ENCODE data around the gene GJB2. TPM values are rescaled to one million over a fixed set of nuclear protein-coding genes. Genes with fewer than 3 reads are reported as not detected.

GJB2 gene
- total RNA-seq, 3 donors from 2014 or later: 0.66 to 0.88 TPM; not detected in 1

GRCh38 chr13:20198781-20199180 is 6.0 kb upstream of the GJB2 start:
- Histone ChIP-seq H3K27me3 (peaks cover 0 to 28% of the 10 kb centered on the region in 2 donors), H3K4me3 (no peak overlapping the region), H3K36me3 (no peaks in the 10 kb centered on the region), H3K4me1 (no peaks in the 10 kb centered on the region), H3K9me3 (no peaks in the 10 kb centered on the region), H3K27ac (no peak overlapping the region)
- intact Hi-C loops (cut with DNase I; ENCODE audit: low total_unique reads): no loop called here
- TF ChIP-seq POLR2A (IDR thresholded peaks at IDR 0.05) (no peak), POLR2AphosphoS5 (IDR thresholded peaks at IDR 0.05) (no peak)
- TF ChIP-seq, protein P1, sequence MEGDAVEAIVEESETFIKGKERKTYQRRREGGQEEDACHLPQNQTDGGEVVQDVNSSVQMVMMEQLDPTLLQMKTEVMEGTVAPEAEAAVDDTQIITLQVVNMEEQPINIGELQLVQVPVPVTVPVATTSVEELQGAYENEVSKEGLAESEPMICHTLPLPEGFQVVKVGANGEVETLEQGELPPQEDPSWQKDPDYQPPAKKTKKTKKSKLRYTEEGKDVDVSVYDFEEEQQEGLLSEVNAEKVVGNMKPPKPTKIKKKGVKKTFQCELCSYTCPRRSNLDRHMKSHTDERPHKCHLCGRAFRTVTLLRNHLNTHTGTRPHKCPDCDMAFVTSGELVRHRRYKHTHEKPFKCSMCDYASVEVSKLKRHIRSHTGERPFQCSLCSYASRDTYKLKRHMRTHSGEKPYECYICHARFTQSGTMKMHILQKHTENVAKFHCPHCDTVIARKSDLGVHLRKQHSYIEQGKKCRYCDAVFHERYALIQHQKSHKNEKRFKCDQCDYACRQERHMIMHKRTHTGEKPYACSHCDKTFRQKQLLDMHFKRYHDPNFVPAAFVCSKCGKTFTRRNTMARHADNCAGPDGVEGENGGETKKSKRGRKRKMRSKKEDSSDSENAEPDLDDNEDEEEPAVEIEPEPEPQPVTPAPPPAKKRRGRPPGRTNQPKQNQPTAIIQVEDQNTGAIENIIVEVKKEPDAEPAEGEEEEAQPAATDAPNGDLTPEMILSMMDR (IDR thresholded peaks at IDR 0.05): no peak
- DNase-seq (ENCODE audit: low spot score in 2 of 2): no peak

GRCh38 chr13:20197361-20197834 is 4.7 kb upstream of the GJB2 start:
- Histone ChIP-seq H3K27ac (no peak overlapping the region), H3K4me3 (no peak overlapping the region), H3K36me3 (no peaks in the 10 kb centered on the region), H3K4me1 (peaks cover 9% of the 10 kb centered on the region in 2 donors), H3K27me3 (peaks cover 9 to 39% of the 10 kb centered on the region in 2 donors), H3K9me3 (no peaks in the 10 kb centered on the region)
- DNase-seq (ENCODE audit: low spot score in 2 of 2): no peak
- intact Hi-C loops (cut with DNase I; ENCODE audit: low total_unique reads): no loop called here
- TF ChIP-seq POLR2A (IDR thresholded peaks at IDR 0.05) (no peak), POLR2AphosphoS5 (IDR thresholded peaks at IDR 0.05) (no peak)
- TF ChIP-seq, protein P1 (IDR thresholded peaks at IDR 0.05): peak in 2 of 3 donors; percentile 26 to 59

- no peak for DNase-seq (ENCODE audit: low spot score in 2 of 2)
- peaks cover 9 to 10% of the 10 kb centered on the region in 2 donors for H3K4me1 ChIP-seq
- no peak overlapping the region for H3K27ac ChIP-seq
- H3K36me3 ChIP-seq: no peaks in the 10 kb centered on the region
- no peak overlapping the region for H3K4me3 ChIP-seq
- H3K9me3 ChIP-seq: no peaks in the 10 kb centered on the region
- TF ChIP-seq, protein P1 (IDR thresholded peaks at IDR 0.05): no peak
- TF ChIP-seq POLR2AphosphoS5 (IDR thresholded peaks at IDR 0.05) (no peak), POLR2A (IDR thresholded peaks at IDR 0.05) (no peak)
- intact Hi-C loops (cut with DNase I; ENCODE audit: low total_unique reads): no loop called here
- peaks cover 9 to 55% of the 10 kb centered on the region in 2 donors for H3K27me3 ChIP-seq
These were observed 3.1 kb upstream of the GJB2 start for GRCh38 chr13:20195801-20196200.

DNA sequence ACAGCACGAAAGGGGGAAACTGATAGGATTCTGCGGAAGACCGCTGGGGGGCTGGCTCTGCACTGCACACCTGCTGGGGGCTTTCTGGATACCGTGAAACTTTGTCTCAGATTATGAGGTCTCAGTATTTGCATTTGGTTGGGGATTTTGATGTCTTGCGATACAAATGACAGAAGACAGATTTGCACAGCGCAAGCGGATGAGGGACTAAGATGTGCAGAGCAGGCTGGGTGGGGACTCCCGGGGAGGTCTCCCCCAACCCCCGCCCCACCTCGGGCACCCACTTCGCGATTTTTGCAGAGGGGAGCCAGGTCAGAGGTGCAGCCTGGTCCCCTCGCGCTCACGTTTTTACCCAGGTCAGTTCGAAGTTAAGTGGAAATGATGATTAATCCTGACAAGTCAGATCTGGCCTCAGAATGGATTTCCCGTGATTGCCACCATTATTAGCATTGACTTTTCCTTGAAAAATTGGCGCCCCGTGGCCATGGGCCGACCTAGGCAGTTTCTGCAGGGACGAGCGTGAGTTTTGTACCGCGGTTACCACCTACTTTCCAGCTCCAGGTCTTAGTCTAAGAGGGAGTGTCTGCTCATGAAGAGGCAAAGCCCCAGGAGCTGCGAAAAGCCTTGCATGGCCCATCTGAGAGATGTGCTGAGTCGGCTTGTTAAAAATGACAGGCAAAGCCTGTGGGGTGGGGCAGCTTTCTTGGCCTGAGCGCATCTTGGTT is 1.3 kb upstream of the GJB2 start:
- no peak for TF ChIP-seq POLR2AphosphoS5 (IDR thresholded peaks at IDR 0.05)
- H3K4me1 ChIP-seq: peaks cover 9 to 10% of the 10 kb centered on the region in 2 donors
- H3K9me3 ChIP-seq: no peaks in the 10 kb centered on the region
- no peak for DNase-seq (ENCODE audit: low spot score in 2 of 2)
- peaks cover 9 to 56% of the 10 kb centered on the region in 2 donors for H3K27me3 ChIP-seq
- H3K4me3 ChIP-seq: peak overlapping the region in 1 of 3 donors; percentile 73
- intact Hi-C loops (cut with DNase I; ENCODE audit: low total_unique reads): no loop called here
- H3K36me3 ChIP-seq: no peaks in the 10 kb centered on the region
- no peak overlapping the region for H3K27ac ChIP-seq

DNA sequence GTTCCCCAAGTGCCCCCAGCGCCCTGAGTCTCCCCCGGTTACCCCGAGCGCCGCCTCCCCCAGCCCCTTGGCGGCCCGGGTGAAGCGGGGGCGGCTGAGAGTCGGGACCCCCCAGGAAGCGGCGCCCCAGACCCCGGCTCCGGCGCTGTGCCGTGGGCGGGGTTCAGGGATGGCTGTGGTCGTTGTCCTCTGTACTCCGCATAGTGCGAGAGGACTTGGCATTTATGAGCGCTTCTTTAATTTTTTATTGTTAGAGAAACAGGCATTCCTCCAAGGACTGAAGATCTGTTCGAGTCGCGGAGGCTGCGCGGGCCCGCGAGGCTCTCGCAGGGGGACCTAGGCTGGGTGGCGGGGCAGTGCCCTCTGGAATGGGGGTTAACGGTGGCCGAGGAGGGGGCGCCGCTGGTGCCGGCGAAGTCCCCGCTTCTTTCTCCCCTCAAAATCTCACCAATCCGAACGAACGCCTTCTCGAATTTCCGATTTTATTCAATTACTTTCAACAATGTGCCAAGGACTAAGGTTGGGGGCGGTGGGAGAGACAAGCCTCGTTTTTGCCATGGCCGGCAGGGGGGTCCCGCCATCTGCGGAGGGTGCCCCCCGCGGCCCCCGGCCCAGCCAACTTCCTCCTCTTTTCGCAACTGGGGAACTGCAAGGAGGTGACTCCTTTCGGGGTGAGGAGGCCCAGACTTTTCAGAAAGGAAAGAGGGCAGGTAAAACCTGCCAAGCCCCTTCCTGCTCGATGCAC is 596 bp upstream of the GJB2 start:
- intact Hi-C loops (cut with DNase I; ENCODE audit: low total_unique reads): no loop called here
- DNase-seq (ENCODE audit: low spot score in 2 of 2): no peak
- Histone ChIP-seq H3K36me3 (no peaks in the 10 kb centered on the region), H3K9me3 (no peaks in the 10 kb centered on the region), H3K27me3 (peaks cover 9 to 56% of the 10 kb centered on the region in 2 donors), H3K4me1 (peaks cover 9 to 10% of the 10 kb centered on the region in 2 donors), H3K27ac (no peak overlapping the region), H3K4me3 (peak overlapping the region; percentile 50 to 73 (median 53))
- TF ChIP-seq, protein P1 (IDR thresholded peaks at IDR 0.05): no peak
- TF ChIP-seq POLR2A (IDR thresholded peaks at IDR 0.05): no peak
- no peak for TF ChIP-seq POLR2AphosphoS5 (IDR thresholded peaks at IDR 0.05)
